ENCODE data around the gene RNF213.

GRCh38 chr17:80445007-80445725, 184.5 kb downstream of the RNF213 start:
- no peak for TF ChIP-seq CTCF (IDR thresholded peaks at IDR 0.05; ENCODE audit: low read depth, low read length)
- no peak for TF ChIP-seq EZH2phosphoT487 (IDR thresholded peaks at IDR 0.05; ENCODE audit: low read depth)

Measured in OCI-LY3 (cell line).